NB4 (cell line): Measurements from ENCODE around the gene STARD3.
A peak's percentile ranks its signal among the peaks of the same experiment; 100 is the strongest.

Experiments used
- DNase-seq: peaks from one replicate; pipeline ENCODE4 v3.0.0; 2010; ENCODE audit warnings: low read depth
- H3K4me3 ChIP-seq: one replicate; pipeline ENCODE4 v1.5.1; 2011; ENCODE audit warnings: mild to moderate bottlenecking, low read depth, low read length, moderate library complexity
- MAX ChIP-seq: IDR thresholded peaks from 2 replicates; pipeline ENCODE4 v1.6.1; 2011; ENCODE audit warnings: low read depth, low read length
- MYC ChIP-seq: IDR thresholded peaks from 2 replicates; pipeline ENCODE4 v1.6.1; 2011; ENCODE audit warnings: low read depth, low read length
- POLR2A ChIP-seq: IDR thresholded peaks from 2 replicates; pipeline ENCODE4 v1.6.1; 2011; ENCODE audit warnings: mild to moderate bottlenecking; ENCODE audit not compliant: insufficient read length; ENCODE audit errors: extremely low read depth
- TF ChIP-seq, protein P1 (sequence below): IDR thresholded peaks from one replicate; pipeline ENCODE4 v1.5.1; 2012; ENCODE audit warnings: low read depth, low read length

Gene STARD3

GRCh38 chr17:39669897-39670735 lies 33.2 kb downstream of the STARD3 start:
- TF ChIP-seq MYC: no peak
- TF ChIP-seq, protein P1, sequence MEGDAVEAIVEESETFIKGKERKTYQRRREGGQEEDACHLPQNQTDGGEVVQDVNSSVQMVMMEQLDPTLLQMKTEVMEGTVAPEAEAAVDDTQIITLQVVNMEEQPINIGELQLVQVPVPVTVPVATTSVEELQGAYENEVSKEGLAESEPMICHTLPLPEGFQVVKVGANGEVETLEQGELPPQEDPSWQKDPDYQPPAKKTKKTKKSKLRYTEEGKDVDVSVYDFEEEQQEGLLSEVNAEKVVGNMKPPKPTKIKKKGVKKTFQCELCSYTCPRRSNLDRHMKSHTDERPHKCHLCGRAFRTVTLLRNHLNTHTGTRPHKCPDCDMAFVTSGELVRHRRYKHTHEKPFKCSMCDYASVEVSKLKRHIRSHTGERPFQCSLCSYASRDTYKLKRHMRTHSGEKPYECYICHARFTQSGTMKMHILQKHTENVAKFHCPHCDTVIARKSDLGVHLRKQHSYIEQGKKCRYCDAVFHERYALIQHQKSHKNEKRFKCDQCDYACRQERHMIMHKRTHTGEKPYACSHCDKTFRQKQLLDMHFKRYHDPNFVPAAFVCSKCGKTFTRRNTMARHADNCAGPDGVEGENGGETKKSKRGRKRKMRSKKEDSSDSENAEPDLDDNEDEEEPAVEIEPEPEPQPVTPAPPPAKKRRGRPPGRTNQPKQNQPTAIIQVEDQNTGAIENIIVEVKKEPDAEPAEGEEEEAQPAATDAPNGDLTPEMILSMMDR: no peak
- no peak for DNase-seq
- H3K4me3 ChIP-seq: no peak overlapping the region

- no peak overlapping the region for H3K4me3 ChIP-seq
- TF ChIP-seq POLR2A (no peak), MYC (no peak), MAX (no peak)
- TF ChIP-seq, protein P1: no peak
- no peak for DNase-seq
These were observed 33.8 kb downstream of the STARD3 start for GRCh38 chr17:39670746-39671145.

DNA sequence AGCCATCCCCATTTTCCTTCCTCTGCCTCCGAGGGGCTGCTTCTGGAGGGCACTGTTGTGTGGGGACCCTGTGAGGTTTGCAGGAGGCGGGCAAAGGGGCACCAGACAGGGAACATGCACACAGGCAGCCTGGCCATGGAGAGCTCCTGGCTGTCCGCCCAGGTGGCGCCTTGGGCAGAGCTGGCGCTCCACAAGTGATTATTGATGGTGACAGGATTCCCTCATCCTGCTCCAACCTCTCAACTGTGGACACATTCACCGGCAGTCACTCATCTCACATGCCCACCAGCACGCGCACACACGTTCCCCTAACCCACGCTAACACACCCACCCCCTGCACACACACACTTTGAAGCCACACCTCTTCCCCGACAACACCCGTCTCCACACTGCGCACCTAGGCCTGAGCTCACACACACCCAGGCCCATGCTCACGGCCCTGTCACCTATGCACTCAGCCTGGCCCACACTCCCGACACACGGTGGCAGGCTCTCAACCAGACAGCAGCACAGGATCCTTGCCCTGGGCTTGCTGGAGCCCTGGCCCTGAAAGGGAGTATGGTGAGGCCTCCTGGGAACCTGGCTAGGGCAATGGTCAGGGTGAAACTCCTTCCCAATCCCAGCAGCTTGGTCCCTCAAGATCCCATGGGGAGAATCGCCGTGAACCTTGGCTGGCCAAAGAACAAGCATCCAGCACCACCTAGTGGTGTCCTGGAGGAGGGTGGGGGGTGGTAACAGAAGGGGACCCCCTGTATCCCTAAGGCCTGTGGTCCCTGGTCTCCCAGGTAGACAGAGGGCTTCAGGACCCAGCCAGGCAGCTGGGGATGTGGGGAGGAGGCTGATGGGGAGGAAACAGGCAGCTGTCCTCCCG lies 34.9 kb downstream of the STARD3 start:
- peak; percentile 67 for DNase-seq
- TF ChIP-seq MAX: no peak
- TF ChIP-seq, protein P1: peak; percentile 84
- H3K4me3 ChIP-seq: no peak overlapping the region

DNA sequence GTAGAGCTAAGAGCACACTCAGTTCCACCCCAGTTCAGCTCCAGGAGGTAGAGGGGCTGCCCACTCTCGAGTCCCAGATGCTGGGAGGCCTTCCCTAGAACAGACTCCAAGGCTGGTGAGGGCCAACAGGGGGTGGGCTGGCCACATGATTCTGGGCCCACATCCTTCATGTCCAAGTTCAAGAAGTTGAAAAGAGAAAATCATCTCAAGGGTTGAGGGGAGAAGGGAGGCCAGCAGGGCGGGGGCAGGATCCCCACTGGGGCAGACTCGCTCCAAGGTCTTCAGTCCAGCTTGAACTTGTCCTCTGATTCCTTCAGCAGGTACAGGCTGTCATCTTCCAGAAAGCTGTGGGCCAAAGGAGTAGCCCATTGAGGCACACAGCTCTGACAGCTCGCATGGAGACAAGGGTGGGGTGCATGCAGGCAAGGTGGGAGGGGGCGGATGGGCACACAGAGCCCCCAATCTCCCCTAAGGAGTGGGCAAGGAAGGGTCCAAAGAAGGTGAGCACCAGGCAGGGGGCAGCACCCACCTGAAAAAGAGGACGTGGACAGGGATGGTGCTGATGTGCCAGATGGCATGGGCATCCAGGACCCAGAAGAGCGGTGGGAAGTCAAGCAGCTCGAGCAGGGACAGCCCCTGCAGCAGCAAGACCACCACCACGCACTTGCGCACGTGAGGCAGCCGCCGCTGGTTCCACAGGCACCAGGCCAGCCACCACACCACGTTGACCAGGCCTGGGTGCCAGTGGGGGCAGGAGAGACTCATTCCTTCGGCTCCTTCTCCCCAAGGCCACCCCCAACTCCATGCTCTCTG lies 35.8 kb downstream of the STARD3 start:
- TF ChIP-seq MAX (no peak), MYC (no peak), POLR2A (no peak)
- TF ChIP-seq, protein P1: no peak
- no peak for DNase-seq

GRCh38 chr17:39673335-39674081 lies 36.6 kb downstream of the STARD3 start:
- no peak for TF ChIP-seq MAX
- no peak for TF ChIP-seq POLR2A
- TF ChIP-seq, protein P1: no peak
- no peak for TF ChIP-seq MYC
- H3K4me3 ChIP-seq: no peak overlapping the region
- DNase-seq: no peak

More for the DNA sequence above, 35.8 kb downstream of the STARD3 start:
- no peak overlapping the region for H3K4me3 ChIP-seq
